Measurements from ENCODE around the gene SYNM. TPM values are rescaled to one million over a fixed set of nuclear protein-coding genes. Genes with fewer than 3 reads are reported as not detected.

The SYNM gene
- total and polyA plus RNA-seq, 2 of the 8 experiments (the other 6 are each of a cell fraction or from before 2014, with no cell fraction given): 0.89 to 2.0 TPM

DNA sequence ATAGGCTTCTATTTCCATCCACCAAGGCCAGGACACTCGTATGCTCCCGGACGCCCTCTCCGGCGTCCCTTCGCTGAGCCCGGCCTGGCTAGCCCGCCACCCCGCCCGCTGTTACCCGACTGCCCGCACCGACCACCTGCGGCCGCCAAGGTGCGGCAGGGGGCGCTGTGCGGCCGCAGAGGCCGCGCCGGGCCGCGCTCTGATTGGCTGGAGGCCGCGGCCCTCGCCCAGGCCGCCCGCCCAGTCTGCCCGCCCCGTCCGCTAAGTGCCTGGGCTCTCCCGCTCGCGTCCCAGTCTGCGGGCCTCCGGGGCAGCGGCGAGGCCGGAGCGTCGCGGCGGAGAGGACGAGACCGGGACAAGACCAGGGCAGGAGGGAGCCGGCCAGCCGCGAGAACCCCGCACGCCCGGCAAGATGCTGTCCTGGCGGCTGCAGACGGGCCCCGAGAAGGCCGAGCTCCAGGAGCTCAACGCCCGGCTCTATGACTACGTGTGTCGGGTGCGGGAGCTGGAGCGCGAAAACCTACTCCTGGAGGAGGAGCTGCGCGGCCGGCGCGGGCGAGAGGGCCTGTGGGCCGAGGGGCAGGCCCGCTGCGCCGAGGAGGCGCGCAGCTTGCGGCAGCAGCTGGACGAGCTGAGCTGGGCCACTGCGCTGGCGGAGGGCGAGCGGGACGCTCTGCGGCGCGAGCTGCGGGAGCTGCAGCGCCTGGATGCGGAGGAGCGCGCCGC lies at the start of gene SYNM (continued):
- TF ChIP-seq CHD7 (IDR thresholded peaks at IDR 0.05; ENCODE audit: insufficient replicate concordance, low read length) (no peak), SUZ12 (IDR thresholded peaks at IDR 0.05; ENCODE audit: low read length) (no peak; the same call in 1 of the 2 replicates), JUN (IDR thresholded peaks at IDR 0.05; ENCODE audit: low read depth, low read length) (no peak), TEAD4 (IDR thresholded peaks at IDR 0.05; ENCODE audit: low read depth, low read length) (no peak), ASH2L (IDR thresholded peaks at IDR 0.05; ENCODE audit: low read length) (no peak), CTBP2 (IDR thresholded peaks at IDR 0.05; ENCODE audit: borderline replicate concordance, insufficient read depth, insufficient read length, low read length) (no peak), CEBPB (IDR thresholded peaks at IDR 0.05; ENCODE audit: low read depth, low read length) (no peak)
- TF ChIP-seq, protein P1, sequence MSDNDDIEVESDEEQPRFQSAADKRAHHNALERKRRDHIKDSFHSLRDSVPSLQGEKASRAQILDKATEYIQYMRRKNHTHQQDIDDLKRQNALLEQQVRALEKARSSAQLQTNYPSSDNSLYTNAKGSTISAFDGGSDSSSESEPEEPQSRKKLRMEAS (IDR thresholded peaks at IDR 0.05): peak; percentile 83
